ENCODE data around the gene TMA7. TPM values are rescaled to one million over a fixed set of nuclear protein-coding genes. Genes with fewer than 3 reads are reported as not detected.
A peak's percentile ranks its signal among the peaks of the same experiment; 100 is the strongest.

TMA7 gene
- total RNA-seq, 1 donor from 2014 or later = 510 TPM

GRCh38 chr3:48403533-48404439, 36.3 kb upstream of the TMA7 start:
- no peaks in the 10 kb centered on the region for H3K9me3 Mint-ChIP-seq
- Histone ChIP-seq H3K9ac (no peak overlapping the region), H4K20me1 (ENCODE audit: low read depth) (peaks cover 4% of the 10 kb centered on the region), H3K4me3 (no peak overlapping the region), H3K36me3 (no peaks in the 10 kb centered on the region), H3K79me2 (ENCODE audit: low read depth) (no peaks in the 10 kb centered on the region), H3K27ac (no peak overlapping the region), H3K4me2 (no peak overlapping the region), H3F3A (ENCODE audit: low read depth) (peaks cover 25% of the 10 kb centered on the region), H3K4me1 (no peaks in the 10 kb centered on the region), H3K9me3 (ENCODE audit: low read depth) (no peaks in the 10 kb centered on the region), H2AFZ (replicated peaks) (no peak overlapping the region), H3K27me3 (no peaks in the 10 kb centered on the region)
- H3K4me3 Mint-ChIP-seq = no peak overlapping the region
- peaks cover 4% of the 10 kb centered on the region for H3K27me3 Mint-ChIP-seq (ENCODE audit: insufficient read depth, low read depth)
- no peak for DNase-seq (ENCODE audit: low spot score)
- H3K36me3 Mint-ChIP-seq = peaks cover 30% of the 10 kb centered on the region
- peak overlapping the region; percentile 87 for H3K27ac Mint-ChIP-seq
- H3K4me1 Mint-ChIP-seq = no peaks in the 10 kb centered on the region
- no peak for TF ChIP-seq CTCF (IDR thresholded peaks at IDR 0.05)
- TF ChIP-seq EZH2phosphoT487 (IDR thresholded peaks at IDR 0.05) = no peak
- TF ChIP-seq EZH2 (IDR thresholded peaks at IDR 0.05) = no peak

GRCh38 chr3:48404440-48405342, 35.4 kb upstream of the TMA7 start:
- DNase-seq (ENCODE audit: low spot score) = no peak
- Histone ChIP-seq H3K9ac (no peak overlapping the region), H3K4me2 (no peak overlapping the region), H3K27me3 (no peaks in the 10 kb centered on the region), H2AFZ (replicated peaks) (no peak overlapping the region), H3K79me2 (ENCODE audit: low read depth) (no peaks in the 10 kb centered on the region), H3K9me3 (ENCODE audit: low read depth) (no peaks in the 10 kb centered on the region), H3K4me3 (no peak overlapping the region), H3K36me3 (no peaks in the 10 kb centered on the region), H3K4me1 (no peaks in the 10 kb centered on the region), H3K27ac (no peak overlapping the region), H4K20me1 (ENCODE audit: low read depth) (peaks cover 4% of the 10 kb centered on the region), H3F3A (ENCODE audit: low read depth) (peaks cover 25% of the 10 kb centered on the region)
- H3K9me3 Mint-ChIP-seq = no peaks in the 10 kb centered on the region
- H3K27me3 Mint-ChIP-seq (ENCODE audit: insufficient read depth, low read depth) = peaks cover 2% of the 10 kb centered on the region
- TF ChIP-seq EZH2 (IDR thresholded peaks at IDR 0.05) (no peak), CTCF (IDR thresholded peaks at IDR 0.05) (no peak), EZH2phosphoT487 (IDR thresholded peaks at IDR 0.05) (no peak)
- H3K4me3 Mint-ChIP-seq = no peak overlapping the region
- H3K27ac Mint-ChIP-seq = no peak overlapping the region
- H3K4me1 Mint-ChIP-seq = no peaks in the 10 kb centered on the region
- peaks cover 33% of the 10 kb centered on the region for H3K36me3 Mint-ChIP-seq

- no peaks in the 10 kb centered on the region for H3K9me3 Mint-ChIP-seq
- H3K4me1 ChIP-seq = no peaks in the 10 kb centered on the region
- no peak overlapping the region for H3K4me2 ChIP-seq
- DNase-seq (ENCODE audit: low spot score) = no peak
- H3K27me3 Mint-ChIP-seq (ENCODE audit: insufficient read depth, low read depth) = peaks cover 2% of the 10 kb centered on the region
- no peaks in the 10 kb centered on the region for H3K27me3 ChIP-seq
- H2AFZ ChIP-seq (replicated peaks) = no peak overlapping the region
- peaks cover 33% of the 10 kb centered on the region for H3K36me3 Mint-ChIP-seq
- no peak overlapping the region for H3K27ac ChIP-seq
- H3K4me1 Mint-ChIP-seq = no peaks in the 10 kb centered on the region
- no peaks in the 10 kb centered on the region for H3K79me2 ChIP-seq (ENCODE audit: low read depth)
- H3F3A ChIP-seq (ENCODE audit: low read depth) = peaks cover 22% of the 10 kb centered on the region
- H3K27ac Mint-ChIP-seq = no peak overlapping the region
- no peaks in the 10 kb centered on the region for H3K9me3 ChIP-seq (ENCODE audit: low read depth)
- no peak overlapping the region for H3K4me3 Mint-ChIP-seq
- H3K36me3 ChIP-seq = no peaks in the 10 kb centered on the region
- TF ChIP-seq CTCF (IDR thresholded peaks at IDR 0.05) (no peak), EZH2phosphoT487 (IDR thresholded peaks at IDR 0.05) (no peak), EZH2 (IDR thresholded peaks at IDR 0.05) (no peak)
- peaks cover 3% of the 10 kb centered on the region for H4K20me1 ChIP-seq (ENCODE audit: low read depth)
- H3K9ac ChIP-seq = no peak overlapping the region
- H3K4me3 ChIP-seq = no peak overlapping the region
Observed at GRCh38 chr3:48405343-48405881, 34.6 kb upstream of the TMA7 start.

All from neural progenitor cell (in vitro differentiated cells).